HepG2 (cell line): ENCODE measurements around the gene COA3. TPM values are rescaled to one million over a fixed set of nuclear protein-coding genes. Genes with fewer than 3 reads are reported as not detected.

Source experiments
- ARHGAP35 ChIP-seq: sonication (generic); formaldehyde crosslinking; IDR thresholded peaks from 2 replicates; pipeline ENCODE4 v1.9.0; 2022; ENCODE audit warnings: mild to moderate bottlenecking, inconsistent platforms, moderate library complexity, missing genetic modification reagents, borderline replicate concordance
- GRHL1 ChIP-seq: sonication (generic); formaldehyde crosslinking; conservative IDR thresholded peaks from 2 replicates; pipeline ENCODE4 v1.8.0; 2022; ENCODE audit warnings: missing genetic modification reagents
- NR0B2 ChIP-seq: sonication (generic); formaldehyde crosslinking; IDR thresholded peaks from 2 replicates; pipeline ENCODE4 v1.4.0; 2020; ENCODE audit warnings: mild to moderate bottlenecking, missing genetic modification reagents
- PRDM10 ChIP-seq: sonication (generic); formaldehyde crosslinking; IDR thresholded peaks from 2 replicates; pipeline ENCODE4 v1.4.0; 2020; ENCODE audit warnings: low read depth, missing genetic modification reagents
- REST ChIP-seq, 2 experiments: IDR thresholded peaks; 2 replicates each; pipeline ENCODE4 v1.6.1; 2011 to 2012; ENCODE audit warnings: low read length in 2 of 2, borderline replicate concordance in 1 of 2, low read depth in 1 of 2, mild to moderate bottlenecking in 1 of 2, moderate library complexity in 1 of 2
- TRIM24 ChIP-seq: sonication (generic); formaldehyde crosslinking; IDR thresholded peaks from 2 replicates; pipeline ENCODE4 v1.8.0; 2022; ENCODE audit warnings: mild to moderate bottlenecking, missing genetic modification reagents
- ZNF138 ChIP-seq: sonication (generic); formaldehyde crosslinking; IDR thresholded peaks from 2 replicates; pipeline ENCODE4 v1.5.0; 2020; ENCODE audit warnings: mild to moderate bottlenecking, low read depth, missing genetic modification reagents
- ZNF577 ChIP-seq: sonication (generic); formaldehyde crosslinking; IDR thresholded peaks from 2 replicates; pipeline ENCODE4 v1.4.0; 2020; ENCODE audit warnings: mild to moderate bottlenecking, low read depth, missing genetic modification reagents, borderline replicate concordance
- ZNF609 ChIP-seq: sonication (generic); formaldehyde crosslinking; IDR thresholded peaks from 2 replicates; pipeline ENCODE4 v1.4.0; 2020; ENCODE audit warnings: mild to moderate bottlenecking, missing genetic modification reagents, borderline replicate concordance
- polyA plus RNA-seq, 8 experiments: library from polyadenylated mRNA; depleted of rRNA in 3 of 8; stranded (reverse) in 7 of 8; unstranded in 1 of 8; fragments of >200 nt; fragmentation: Illumina TruSeq in 4 of 8; extraction: Trizol in 4 of 8; gene quantifications; 2 replicates each; pipeline versions ENCODE4 v1.2.1 to v1.2.3, GENCODE V29; 2011 to 2016; ENCODE audit warnings: low read depth in 4 of 8, missing spikeins in 1 of 8, mixed read lengths in 1 of 8; ENCODE audit not compliant: insufficient read depth in 1 of 8
- total RNA-seq, 5 experiments: library from RNA; depleted of rRNA; stranded (reverse); fragments of >200 nt; fragmentation: Illumina TruSeq; extraction: Trizol; gene quantifications; 2 replicates each; pipeline ENCODE4 v1.2.3, GENCODE V29; 2016; ENCODE audit warnings: low read depth in 1 of 5

The COA3 gene
- total and polyA plus RNA-seq, 2 of the 13 experiments (the other 11 are each of a cell fraction or from before 2014, with no cell fraction given), result 133 to 202 TPM

- TF ChIP-seq TRIM24 (CRISPR knock-in tag) (no peak), ZNF138 (CRISPR knock-in tag) (no peak), PRDM10 (CRISPR knock-in tag) (peak; percentile 83; the same call in 1 of the 2 replicates), ZNF609 (CRISPR knock-in tag) (peak; percentile 91), ZNF577 (no peak), REST (IDR thresholded peaks at IDR 0.05; ENCODE audit: borderline replicate concordance in 1 of 2, low read depth in 1 of 2, low read length in 2 of 2) (peak in 1 of 2 experiments; percentile 44; a peak in 2 of 4 replicates), NR0B2 (no peak), ARHGAP35 (CRISPR knock-in tag) (no peak; the same call in 1 of the 2 replicates), GRHL1 (CRISPR knock-in tag) (no peak)
Measured at GRCh38 chr17:42779936-42780850, 18.3 kb downstream of the COA3 start, which contains the start of gene WNK4 (continued).
